ENCODE results near the gene MRPL36.

The MRPL36 gene

GRCh38 chr5:1783216-1783554, 16.5 kb downstream of the MRPL36 start:
- ChIA-PET POLR2A (no interaction called here), CTCF (no interaction called here)
- TF ChIP-seq PKNOX1 (IDR thresholded peaks at IDR 0.05) (peak; percentile 82), ZNF384 (IDR thresholded peaks at IDR 0.05) (no peak)

GRCh38 chr5:1782385-1783215, 17.0 kb downstream of the MRPL36 start:
- POLR2A ChIA-PET, result interaction anchor here (1.1 kb wide), 1 partner anchor 18 kb away, joined by 3 read pairs; no protein-coding TSS in a partner anchor
- CTCF ChIA-PET, result no interaction called here
- DNase-seq (ENCODE audit: extremely low spot score), result no peak
- TF ChIP-seq HDGF (IDR thresholded peaks at IDR 0.05; ENCODE audit: borderline replicate concordance), result no peak

More at GRCh38 chr5:1783216-1783554, 16.5 kb downstream of the MRPL36 start:
- no peak for DNase-seq (ENCODE audit: extremely low spot score)

GRCh38 chr5:1781726-1782384, 17.8 kb downstream of the MRPL36 start:
- DNase-seq (ENCODE audit: extremely low spot score), result no peak
- TF ChIP-seq NFRKB (IDR thresholded peaks at IDR 0.05) (no peak), TARDBP (IDR thresholded peaks at IDR 0.05) (no peak), SUZ12 (IDR thresholded peaks at IDR 0.05) (no peak), ZNF384 (IDR thresholded peaks at IDR 0.05) (no peak), FOXM1 (IDR thresholded peaks at IDR 0.05; ENCODE audit: borderline replicate concordance) (no peak), LEF1 (IDR thresholded peaks at IDR 0.05; ENCODE audit: borderline replicate concordance) (no peak), FOXA1 (IDR thresholded peaks at IDR 0.05) (no peak), BHLHE40 (IDR thresholded peaks at IDR 0.05; ENCODE audit: borderline replicate concordance) (no peak), HDGF (IDR thresholded peaks at IDR 0.05; ENCODE audit: borderline replicate concordance) (no peak), L3MBTL2 (conservative IDR thresholded peaks at IDR 0.05) (no peak), ELF4 (IDR thresholded peaks at IDR 0.05) (no peak), ARNT (IDR thresholded peaks at IDR 0.05) (no peak), FOXK2 (IDR thresholded peaks at IDR 0.05) (no peak), PKNOX1 (IDR thresholded peaks at IDR 0.05) (no peak)
- ChIA-PET POLR2A (interaction anchor here (1.1 kb wide), 1 partner anchor 19 kb away, joined by 3 read pairs; no protein-coding TSS in a partner anchor), CTCF (no interaction called here)

GRCh38 chr5:1781107-1781506, 18.5 kb downstream of the MRPL36 start:
- no peak for TF ChIP-seq HDGF (IDR thresholded peaks at IDR 0.05; ENCODE audit: borderline replicate concordance)
- no peak for TF ChIP-seq NFRKB (IDR thresholded peaks at IDR 0.05)
- no peak for TF ChIP-seq LEF1 (IDR thresholded peaks at IDR 0.05; ENCODE audit: borderline replicate concordance)
- ChIA-PET CTCF (no interaction called here), POLR2A (no interaction called here)
- no peak for DNase-seq (ENCODE audit: extremely low spot score)

- CTCF ChIA-PET, result no interaction called here
These were observed 19.1 kb downstream of the MRPL36 start for GRCh38 chr5:1780614-1780930.

GRCh38 chr5:1779782-1780613, 19.6 kb downstream of the MRPL36 start:
- ChIA-PET POLR2A (no interaction called here), CTCF (no interaction called here)
- no peak for DNase-seq (ENCODE audit: extremely low spot score)
- TF ChIP-seq ZNF384 (IDR thresholded peaks at IDR 0.05) (no peak), FOXK2 (IDR thresholded peaks at IDR 0.05) (no peak), BHLHE40 (IDR thresholded peaks at IDR 0.05; ENCODE audit: borderline replicate concordance) (no peak), HDGF (IDR thresholded peaks at IDR 0.05; ENCODE audit: borderline replicate concordance) (no peak), LEF1 (IDR thresholded peaks at IDR 0.05; ENCODE audit: borderline replicate concordance) (no peak), SUZ12 (IDR thresholded peaks at IDR 0.05) (no peak), FOXA1 (IDR thresholded peaks at IDR 0.05) (no peak), FOXM1 (IDR thresholded peaks at IDR 0.05; ENCODE audit: borderline replicate concordance) (no peak), ELF4 (IDR thresholded peaks at IDR 0.05) (no peak), CTBP1 (IDR thresholded peaks at IDR 0.05; ENCODE audit: borderline replicate concordance) (no peak), SP1 (IDR thresholded peaks at IDR 0.05) (no peak), L3MBTL2 (conservative IDR thresholded peaks at IDR 0.05) (no peak), PKNOX1 (IDR thresholded peaks at IDR 0.05) (no peak), TARDBP (IDR thresholded peaks at IDR 0.05) (no peak), ARNT (IDR thresholded peaks at IDR 0.05) (no peak), NFRKB (IDR thresholded peaks at IDR 0.05) (no peak)

More at GRCh38 chr5:1780614-1780930, 19.1 kb downstream of the MRPL36 start:
- DNase-seq (ENCODE audit: extremely low spot score), result no peak
- TF ChIP-seq ZNF384 (IDR thresholded peaks at IDR 0.05) (no peak), SUZ12 (IDR thresholded peaks at IDR 0.05) (no peak), FOXM1 (IDR thresholded peaks at IDR 0.05; ENCODE audit: borderline replicate concordance) (no peak), BHLHE40 (IDR thresholded peaks at IDR 0.05; ENCODE audit: borderline replicate concordance) (no peak), NFRKB (IDR thresholded peaks at IDR 0.05) (no peak), CTBP1 (IDR thresholded peaks at IDR 0.05; ENCODE audit: borderline replicate concordance) (no peak), HDGF (IDR thresholded peaks at IDR 0.05; ENCODE audit: borderline replicate concordance) (no peak), TARDBP (IDR thresholded peaks at IDR 0.05) (no peak), LEF1 (IDR thresholded peaks at IDR 0.05; ENCODE audit: borderline replicate concordance) (no peak), PKNOX1 (IDR thresholded peaks at IDR 0.05) (no peak), SP1 (IDR thresholded peaks at IDR 0.05) (no peak), FOXA1 (IDR thresholded peaks at IDR 0.05) (no peak), FOXK2 (IDR thresholded peaks at IDR 0.05) (no peak)
- POLR2A ChIA-PET, result no interaction called here

Data from HEK293T (cell line).